HEK293 (cell line): Measurements from ENCODE around the gene CD200.

ENCODE experiments used
- CTCF ChIA-PET: fragments of 350-600 bp; formaldehyde crosslinking; extraction: SDS; loops from one replicate; lab custom pipeline; 2021; ENCODE audit warnings: antibody characterized with exemption; lab: Yijun Ruan, JAX
- POLR2A ChIA-PET: fragments of 300-600 bp; formaldehyde crosslinking; extraction: SDS; loops from one replicate; lab custom pipeline; 2020; ENCODE audit warnings: antibody characterized with exemption, inconsistent platforms; lab: Yijun Ruan, JAX
- H3K27ac ChIP-seq: fragments of 200-500 bp; sonication (Bioruptor generic); 2 replicates; pipeline ENCODE4 v1.5.1; 2014; ENCODE audit warnings: low read depth, low read length, control low read depth, inconsistent platforms; ENCODE audit errors: extremely low read depth
- H3K36me3 ChIP-seq, 2 experiments: fragments of 200-500 bp in 1 of 2; sonication (Bioruptor generic) in 1 of 2; 1 replicate in 1 of 2; 2 replicates in 1 of 2; pipeline ENCODE4 v1.5.1; 2014 to 2017; ENCODE audit warnings: inconsistent platforms in 2 of 2, low read length in 2 of 2; ENCODE audit not compliant: control insufficient read depth in 2 of 2, insufficient read depth in 1 of 2
- H3K4me1 ChIP-seq: fragments of 200-500 bp; sonication (Bioruptor generic); 2 replicates; pipeline ENCODE4 v1.5.1; 2014; ENCODE audit warnings: mild to moderate bottlenecking, low read length, inconsistent platforms; ENCODE audit not compliant: control insufficient read depth, insufficient read depth
- H3K4me3 ChIP-seq: 2 replicates; pipeline ENCODE4 v1.5.1; 2011; ENCODE audit warnings: low read depth, mild to moderate bottlenecking, control low read depth, low read length, moderate library complexity
- H3K9me3 ChIP-seq: fragments of 200-500 bp; sonication (Bioruptor generic); 2 replicates; pipeline ENCODE4 v1.5.1; 2014; ENCODE audit warnings: low read depth, low read length, inconsistent platforms; ENCODE audit not compliant: control insufficient read depth, insufficient read depth
- ATF2 ChIP-seq: fragments of 450-650 bp; formaldehyde crosslinking; IDR thresholded peaks from 2 replicates; pipeline ENCODE4 v1.5.1; 2016; ENCODE audit warnings: missing biosample characterization, missing genetic modification characterization, low read depth
- EGR2 ChIP-seq: fragments of 450-650 bp; formaldehyde crosslinking; IDR thresholded peaks from 2 replicates; pipeline ENCODE4 v1.5.1; 2016; ENCODE audit warnings: low read depth, missing biosample characterization, missing genetic modification characterization
- GLIS1 ChIP-seq: fragments of 450-650 bp; formaldehyde crosslinking; IDR thresholded peaks from 2 replicates; pipeline ENCODE4 v1.5.1; 2016; ENCODE audit warnings: missing biosample characterization, missing genetic modification characterization
- KLF10 ChIP-seq: fragments of 450-650 bp; IDR thresholded peaks from 2 replicates; pipeline ENCODE4 v1.5.1; 2018; ENCODE audit warnings: missing biosample characterization, mild to moderate bottlenecking, missing genetic modification characterization
- PRDM4 ChIP-seq: fragments of 450-650 bp; formaldehyde crosslinking; IDR thresholded peaks from 2 replicates; pipeline ENCODE4 v1.5.1; 2017; ENCODE audit warnings: missing biosample characterization, missing genetic modification characterization
- PRDM6 ChIP-seq: fragments of 450-650 bp; formaldehyde crosslinking; IDR thresholded peaks from 2 replicates; pipeline ENCODE4 v1.5.1; 2017; ENCODE audit warnings: missing biosample characterization, missing genetic modification characterization
- SCRT1 ChIP-seq: fragments of 450-650 bp; formaldehyde crosslinking; IDR thresholded peaks from 2 replicates; pipeline ENCODE4 v1.5.1; 2016; ENCODE audit warnings: missing biosample characterization, missing genetic modification characterization, borderline replicate concordance
- SETDB1 ChIP-seq: IDR thresholded peaks from one replicate; pipeline ENCODE4 v1.6.1; 2017; ENCODE audit warnings: mild to moderate bottlenecking, low read length, moderate library complexity, mixed read lengths; ENCODE audit not compliant: insufficient read length
- WT1 ChIP-seq: fragments of 450-650 bp; formaldehyde crosslinking; IDR thresholded peaks from 2 replicates; pipeline ENCODE4 v1.5.1; 2016; ENCODE audit warnings: missing biosample characterization, missing genetic modification characterization
- YY2 ChIP-seq: fragments of 450-650 bp; formaldehyde crosslinking; IDR thresholded peaks from 2 replicates; pipeline ENCODE4 v1.5.1; 2016; ENCODE audit warnings: missing biosample characterization, missing genetic modification characterization
- ZBTB48 ChIP-seq: fragments of 450-650 bp; formaldehyde crosslinking; IDR thresholded peaks from 2 replicates; pipeline ENCODE4 v1.5.1; 2016; ENCODE audit warnings: missing biosample characterization, missing genetic modification characterization
- ZBTB49 ChIP-seq: fragments of 450-650 bp; formaldehyde crosslinking; IDR thresholded peaks from 2 replicates; pipeline ENCODE4 v1.5.1; 2016; ENCODE audit warnings: missing biosample characterization, missing genetic modification characterization, low read depth
- ZBTB6 ChIP-seq: fragments of 450-650 bp; formaldehyde crosslinking; IDR thresholded peaks from 2 replicates; pipeline ENCODE4 v1.5.1; 2017; ENCODE audit warnings: missing biosample characterization, missing genetic modification characterization
- ZFP37 ChIP-seq: fragments of 450-650 bp; formaldehyde crosslinking; IDR thresholded peaks from 2 replicates; pipeline ENCODE4 v1.5.1; 2016; ENCODE audit warnings: missing biosample characterization, missing genetic modification characterization
- ZNF133 ChIP-seq: fragments of 450-650 bp; formaldehyde crosslinking; IDR thresholded peaks from 2 replicates; pipeline ENCODE4 v1.5.1; 2016; ENCODE audit warnings: missing biosample characterization, missing genetic modification characterization
- ZNF146 ChIP-seq: fragments of 450-650 bp; formaldehyde crosslinking; IDR thresholded peaks from 2 replicates; pipeline ENCODE4 v1.5.1; 2016; ENCODE audit warnings: missing biosample characterization, missing genetic modification characterization
- ZNF221 ChIP-seq: fragments of 450-650 bp; formaldehyde crosslinking; IDR thresholded peaks from 2 replicates; pipeline ENCODE4 v1.5.1; 2017; ENCODE audit warnings: missing biosample characterization, missing genetic modification characterization, borderline replicate concordance
- ZNF292 ChIP-seq: fragments of 450-650 bp; formaldehyde crosslinking; IDR thresholded peaks from 2 replicates; pipeline ENCODE4 v1.5.1; 2016; ENCODE audit warnings: low read depth, missing biosample characterization, missing genetic modification characterization, borderline replicate concordance
- ZNF366 ChIP-seq: fragments of 450-650 bp; formaldehyde crosslinking; conservative IDR thresholded peaks from 2 replicates; pipeline ENCODE4 v1.5.1; 2016; ENCODE audit warnings: missing biosample characterization, missing genetic modification characterization
- ZNF513 ChIP-seq: fragments of 450-650 bp; IDR thresholded peaks from 2 replicates; pipeline ENCODE4 v1.5.1; 2018; ENCODE audit warnings: missing biosample characterization, missing genetic modification characterization
- ZNF514 ChIP-seq: fragments of 450-650 bp; formaldehyde crosslinking; IDR thresholded peaks from 2 replicates; pipeline ENCODE4 v1.5.1; 2016; ENCODE audit warnings: missing biosample characterization, missing genetic modification characterization
- ZNF560 ChIP-seq: fragments of 450-650 bp; formaldehyde crosslinking; IDR thresholded peaks from 2 replicates; pipeline ENCODE4 v1.5.1; 2017; ENCODE audit warnings: missing biosample characterization, missing genetic modification characterization, borderline replicate concordance
- ZNF571 ChIP-seq: fragments of 450-650 bp; formaldehyde crosslinking; IDR thresholded peaks from 2 replicates; pipeline ENCODE4 v1.5.0; 2017; ENCODE audit warnings: missing biosample characterization, missing genetic modification characterization
- ZNF677 ChIP-seq: fragments of 450-650 bp; IDR thresholded peaks from 2 replicates; pipeline ENCODE4 v1.5.0; 2018; ENCODE audit warnings: missing biosample characterization, mild to moderate bottlenecking, missing genetic modification characterization, moderate library complexity

CD200 gene

GRCh38 chr3:112306825-112307224 lies 26.1 kb upstream of the CD200 start:
- H3K4me1 ChIP-seq = no peaks in the 10 kb centered on the region
- POLR2A ChIA-PET = no interaction called here
- H3K9me3 ChIP-seq = no peaks in the 10 kb centered on the region
- no peak overlapping the region for H3K4me3 ChIP-seq
- CTCF ChIA-PET = no interaction called here
- TF ChIP-seq ZNF146 (tag by site-specific recombination) = no peak
- TF ChIP-seq ZNF677 = no peak
- TF ChIP-seq ZBTB49 = no peak
- no peak for TF ChIP-seq ZNF514 (tag by site-specific recombination)
- TF ChIP-seq EGR2 (tag by site-specific recombination) = no peak
- TF ChIP-seq ZNF133 (tag by site-specific recombination) = no peak
- TF ChIP-seq ZNF366 (tag by site-specific recombination) = no peak
- no peak for TF ChIP-seq PRDM4 (tag by site-specific recombination)
- no peak for TF ChIP-seq WT1 (tag by site-specific recombination)
- TF ChIP-seq ZNF571 (tag by site-specific recombination) = no peak
- TF ChIP-seq ZBTB48 (tag by site-specific recombination) = no peak
- no peak for TF ChIP-seq ZFP37 (tag by site-specific recombination)
- no peak for TF ChIP-seq ATF2 (tag by site-specific recombination)
- TF ChIP-seq ZNF292 (tag by site-specific recombination) = no peak
- TF ChIP-seq ZBTB6 (tag by site-specific recombination) = no peak
- no peak for TF ChIP-seq SETDB1
- no peaks in the 10 kb centered on the region for H3K36me3 ChIP-seq
- H3K27ac ChIP-seq = no peak overlapping the region

GRCh38 chr3:112307557-112307956 lies 25.4 kb upstream of the CD200 start:
- Histone ChIP-seq H3K4me3 (no peak overlapping the region), H3K4me1 (no peaks in the 10 kb centered on the region), H3K36me3 (no peaks in the 10 kb centered on the region), H3K27ac (no peak overlapping the region), H3K9me3 (no peaks in the 10 kb centered on the region)
- POLR2A ChIA-PET = no interaction called here
- CTCF ChIA-PET = no interaction called here
- TF ChIP-seq YY2 (tag by site-specific recombination) = no peak
- no peak for TF ChIP-seq WT1 (tag by site-specific recombination)
- TF ChIP-seq ZNF221 = no peak
- no peak for TF ChIP-seq ZNF560 (tag by site-specific recombination)
- no peak for TF ChIP-seq PRDM6 (tag by site-specific recombination)
- no peak for TF ChIP-seq GLIS1
- no peak for TF ChIP-seq ZNF513 (tag by site-specific recombination)
- no peak for TF ChIP-seq KLF10 (tag by site-specific recombination)
- no peak for TF ChIP-seq SCRT1 (tag by site-specific recombination)
- no peak for TF ChIP-seq ZNF571 (tag by site-specific recombination)
- no peak for TF ChIP-seq ZBTB6 (tag by site-specific recombination)
